PC-9 (cell line): ENCODE measurements around the gene IFRD2. TPM values are rescaled to one million over a fixed set of nuclear protein-coding genes. Genes with fewer than 3 reads are reported as not detected.

Source experiments
- BruUV-seq: library from RNA; stranded (reverse); fragments of 400-500 nt; replicated peaks from 2 replicates; lab custom pipeline; 2021; lab: Mats Ljungman, UMichigan
- CTCF ChIA-PET: fragments of 300-600 bp; sonication (Branson Sonifier 250); formaldehyde crosslinking; loops from one replicate; lab custom pipeline; 2022; ENCODE audit warnings: antibody characterized with exemption; lab: Charles Lee
- POLR2A ChIA-PET: fragments of 300-600 bp; sonication (Branson Sonifier 250); formaldehyde crosslinking; loops from one replicate; lab custom pipeline; 2022; ENCODE audit warnings: antibody characterized with exemption; ENCODE audit not compliant: unreplicated experiment; lab: Charles Lee
- DNase-seq, 2 experiments: peaks; one replicate each; pipeline versions ENCODE4 v3.0.0 to v3.0.0-alpha.2; 2015 to 2022; ENCODE audit warnings: mixed read lengths in 1 of 2
- H2AFZ ChIP-seq: fragments of 200-600 bp; sonication (generic); 2 replicates; pipeline ENCODE4 v1.8.1; 2017; ENCODE audit warnings: antibody characterized with exemption
- H3F3A ChIP-seq: fragments of 200-600 bp; sonication (generic); 2 replicates; pipeline ENCODE4 v1.8.1; 2017; ENCODE audit warnings: antibody characterized with exemption, mild to moderate bottlenecking, low read depth; ENCODE audit not compliant: insufficient read depth
- H3K27ac ChIP-seq: fragments of 200-600 bp; sonication (generic); 2 replicates; pipeline ENCODE4 v1.6.1; 2016; ENCODE audit warnings: mixed run types
- H3K27me3 ChIP-seq: fragments of 200-600 bp; sonication (generic); 2 replicates; pipeline ENCODE4 v1.6.1; 2016; ENCODE audit warnings: low read depth, mixed run types; ENCODE audit not compliant: insufficient read depth
- H3K36me3 ChIP-seq: fragments of 200-600 bp; sonication (generic); 2 replicates; pipeline ENCODE4 v1.6.1; 2016; ENCODE audit warnings: low read depth, mixed run types
- H3K4me1 ChIP-seq: fragments of 200-600 bp; sonication (generic); replicated peaks from 2 replicates; pipeline ENCODE4 v1.6.1; 2016; ENCODE audit warnings: mixed run types; ENCODE audit not compliant: insufficient read depth
- H3K4me2 ChIP-seq: fragments of 200-600 bp; sonication (generic); 2 replicates; pipeline ENCODE4 v1.6.1; 2017; ENCODE audit warnings: mixed run types
- H3K4me3 ChIP-seq: fragments of 200-600 bp; sonication (generic); 2 replicates; pipeline ENCODE4 v1.6.1; 2016; ENCODE audit warnings: mixed run types
- H3K79me2 ChIP-seq: fragments of 200-600 bp; sonication (generic); 2 replicates; pipeline ENCODE4 v1.6.1; 2017; ENCODE audit warnings: low read depth, mixed run types
- H3K9me2 ChIP-seq: fragments of 200-600 bp; sonication (generic); 2 replicates; pipeline ENCODE4 v1.8.1; 2017; ENCODE audit warnings: mild to moderate bottlenecking; ENCODE audit not compliant: insufficient read depth
- H3K9me3 ChIP-seq: fragments of 200-600 bp; sonication (generic); 2 replicates; pipeline ENCODE4 v1.8.1; 2016; ENCODE audit warnings: low read depth; ENCODE audit not compliant: insufficient read depth
- H4K20me1 ChIP-seq: fragments of 200-600 bp; sonication (generic); 2 replicates; pipeline ENCODE4 v1.8.1; 2017; ENCODE audit not compliant: insufficient read depth
- CTCF ChIP-seq: fragments of 200-600 bp; sonication (generic); conservative IDR thresholded peaks from 2 replicates; pipeline ENCODE4 v1.6.1; 2017; ENCODE audit warnings: mixed run types, antibody characterized with exemption, mild to moderate bottlenecking, moderate library complexity
- EZH2 ChIP-seq: fragments of 200-600 bp; sonication (generic); IDR thresholded peaks from 2 replicates; pipeline ENCODE4 v1.8.0; 2017; ENCODE audit warnings: antibody characterized with exemption, low read depth
- intact Hi-C: fragments of 100-400 bp; cut with micrococcal nuclease; formaldehyde crosslinking; loops from one replicate; pipeline ENCODE4 v1.10.0; 2022; ENCODE audit not compliant: unreplicated experiment
- total RNA-seq: library from RNA; stranded (reverse); gene quantifications from 2 replicates; pipeline ENCODE4 v1.2.3, GENCODE V29; 2021

Gene IFRD2
- total RNA-seq, 1 experiment from 2014 or later, result 93.1 TPM

- no peak for DNase-seq
- H2AFZ ChIP-seq, result no peak overlapping the region
- no peaks in the 10 kb centered on the region for H3K27me3 ChIP-seq
- no peak overlapping the region for H3K4me2 ChIP-seq
- no peak overlapping the region for H3K27ac ChIP-seq
- H3K4me3 ChIP-seq, result no peak overlapping the region
- no peaks in the 10 kb centered on the region for H3K79me2 ChIP-seq
- ChIA-PET POLR2A (interaction anchor here (0.6 kb wide), 1 partner anchor 38 kb away, joined by 3 read pairs; no protein-coding TSS in a partner anchor), CTCF (interaction anchor here (0.6 kb wide), 1 partner anchor 34 kb away, joined by 6 read pairs; no protein-coding TSS in a partner anchor)
- no peaks in the 10 kb centered on the region for H3K36me3 ChIP-seq
- no peaks in the 10 kb centered on the region for H3K9me3 ChIP-seq
- no peaks in the 10 kb centered on the region for H3K4me1 ChIP-seq
- no peaks in the 10 kb centered on the region for H4K20me1 ChIP-seq
- no peaks in the 10 kb centered on the region for H3K9me2 ChIP-seq
- no TSS peak for BruUV-seq
- intact Hi-C loops, result no loop called here
- no peaks in the 10 kb centered on the region for H3F3A ChIP-seq
- TF ChIP-seq EZH2 (no peak), CTCF (no peak)
These were observed 12.8 kb downstream of the IFRD2 start for GRCh38 chr3:50279255-50280016.

- Histone ChIP-seq H3K27me3 (no peaks in the 10 kb centered on the region), H3F3A (no peaks in the 10 kb centered on the region), H3K79me2 (no peaks in the 10 kb centered on the region), H3K4me2 (no peak within 1 kb of the TSS), H3K9me3 (no peaks in the 10 kb centered on the region), H3K9me2 (no peaks in the 10 kb centered on the region), H4K20me1 (no peaks in the 10 kb centered on the region), H3K27ac (no peak within 1 kb of the TSS), H2AFZ (no peak within 1 kb of the TSS), H3K36me3 (no peaks in the 10 kb centered on the region), H3K4me3 (no peak within 1 kb of the TSS), H3K4me1 (no peaks in the 10 kb centered on the region)
- intact Hi-C loops, result no loop called here
- BruUV-seq, result no TSS peak
- DNase-seq, result no peak
- ChIA-PET POLR2A (interaction anchor here (0.6 kb wide), 1 partner anchor 38 kb away, joined by 3 read pairs; no protein-coding TSS in a partner anchor), CTCF (no interaction called here)
- TF ChIP-seq EZH2 (no peak), CTCF (no peak)
These were observed 13.4 kb downstream of the IFRD2 start, which contains the start of gene LSMEM2 for GRCh38 chr3:50278880-50279224. TSS of gene LSMEM2 (plus strand) at chr3:50279087. CDS start at chr3:50279114, 27 bp downstream.

- no peak for DNase-seq
- Histone ChIP-seq H3K9me2 (no peaks in the 10 kb centered on the region), H3K4me1 (no peaks in the 10 kb centered on the region), H3K27me3 (no peaks in the 10 kb centered on the region), H3K36me3 (no peaks in the 10 kb centered on the region), H3K4me3 (no peak overlapping the region), H3F3A (no peaks in the 10 kb centered on the region), H2AFZ (no peak overlapping the region), H4K20me1 (no peaks in the 10 kb centered on the region), H3K27ac (no peak overlapping the region), H3K9me3 (no peaks in the 10 kb centered on the region), H3K79me2 (no peaks in the 10 kb centered on the region), H3K4me2 (no peak overlapping the region)
- intact Hi-C loops, result no loop called here
- no TSS peak for BruUV-seq
- TF ChIP-seq EZH2 (no peak), CTCF (no peak)
- ChIA-PET CTCF (interaction anchor here (0.6 kb wide), 1 partner anchor 21 kb away, joined by 4 read pairs; no protein-coding TSS in a partner anchor), POLR2A (no interaction called here)
These were observed 13.9 kb downstream of the IFRD2 start for GRCh38 chr3:50278123-50278879.
